ENCODE results near the gene METTL13. TPM values are rescaled to one million over a fixed set of nuclear protein-coding genes. Genes with fewer than 3 reads are reported as not detected.

The METTL13 gene
- total RNA-seq, 1 donor: 13.0 TPM

DNA sequence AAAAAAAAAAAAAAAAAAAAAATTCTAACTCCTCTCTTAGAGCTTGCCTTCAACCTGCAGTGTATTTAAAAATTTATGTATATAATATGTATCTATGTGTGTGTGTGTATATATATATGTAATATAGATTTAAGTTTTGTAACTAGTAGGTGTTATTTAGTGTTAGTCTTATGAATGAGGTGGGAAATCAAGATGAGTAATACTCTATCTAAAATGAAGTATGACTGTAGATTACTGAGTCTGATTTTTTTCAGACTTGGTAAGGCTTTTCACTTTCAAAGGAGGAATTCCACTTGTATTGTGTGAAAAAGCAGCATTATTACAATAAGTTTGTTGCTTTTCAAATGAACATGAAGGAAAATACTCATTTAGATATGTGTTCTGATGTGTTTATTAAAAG, 54.4 kb downstream of the METTL13 start:
- no peak overlapping the region for H3K4me3 ChIP-seq (ENCODE audit: low read depth, low read length)
- DNase-seq (ENCODE audit: low read depth): no peak
- TF ChIP-seq, protein P1, sequence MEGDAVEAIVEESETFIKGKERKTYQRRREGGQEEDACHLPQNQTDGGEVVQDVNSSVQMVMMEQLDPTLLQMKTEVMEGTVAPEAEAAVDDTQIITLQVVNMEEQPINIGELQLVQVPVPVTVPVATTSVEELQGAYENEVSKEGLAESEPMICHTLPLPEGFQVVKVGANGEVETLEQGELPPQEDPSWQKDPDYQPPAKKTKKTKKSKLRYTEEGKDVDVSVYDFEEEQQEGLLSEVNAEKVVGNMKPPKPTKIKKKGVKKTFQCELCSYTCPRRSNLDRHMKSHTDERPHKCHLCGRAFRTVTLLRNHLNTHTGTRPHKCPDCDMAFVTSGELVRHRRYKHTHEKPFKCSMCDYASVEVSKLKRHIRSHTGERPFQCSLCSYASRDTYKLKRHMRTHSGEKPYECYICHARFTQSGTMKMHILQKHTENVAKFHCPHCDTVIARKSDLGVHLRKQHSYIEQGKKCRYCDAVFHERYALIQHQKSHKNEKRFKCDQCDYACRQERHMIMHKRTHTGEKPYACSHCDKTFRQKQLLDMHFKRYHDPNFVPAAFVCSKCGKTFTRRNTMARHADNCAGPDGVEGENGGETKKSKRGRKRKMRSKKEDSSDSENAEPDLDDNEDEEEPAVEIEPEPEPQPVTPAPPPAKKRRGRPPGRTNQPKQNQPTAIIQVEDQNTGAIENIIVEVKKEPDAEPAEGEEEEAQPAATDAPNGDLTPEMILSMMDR (IDR thresholded peaks at IDR 0.05; ENCODE audit: insufficient read depth, low read depth, low read length): no peak

DNA sequence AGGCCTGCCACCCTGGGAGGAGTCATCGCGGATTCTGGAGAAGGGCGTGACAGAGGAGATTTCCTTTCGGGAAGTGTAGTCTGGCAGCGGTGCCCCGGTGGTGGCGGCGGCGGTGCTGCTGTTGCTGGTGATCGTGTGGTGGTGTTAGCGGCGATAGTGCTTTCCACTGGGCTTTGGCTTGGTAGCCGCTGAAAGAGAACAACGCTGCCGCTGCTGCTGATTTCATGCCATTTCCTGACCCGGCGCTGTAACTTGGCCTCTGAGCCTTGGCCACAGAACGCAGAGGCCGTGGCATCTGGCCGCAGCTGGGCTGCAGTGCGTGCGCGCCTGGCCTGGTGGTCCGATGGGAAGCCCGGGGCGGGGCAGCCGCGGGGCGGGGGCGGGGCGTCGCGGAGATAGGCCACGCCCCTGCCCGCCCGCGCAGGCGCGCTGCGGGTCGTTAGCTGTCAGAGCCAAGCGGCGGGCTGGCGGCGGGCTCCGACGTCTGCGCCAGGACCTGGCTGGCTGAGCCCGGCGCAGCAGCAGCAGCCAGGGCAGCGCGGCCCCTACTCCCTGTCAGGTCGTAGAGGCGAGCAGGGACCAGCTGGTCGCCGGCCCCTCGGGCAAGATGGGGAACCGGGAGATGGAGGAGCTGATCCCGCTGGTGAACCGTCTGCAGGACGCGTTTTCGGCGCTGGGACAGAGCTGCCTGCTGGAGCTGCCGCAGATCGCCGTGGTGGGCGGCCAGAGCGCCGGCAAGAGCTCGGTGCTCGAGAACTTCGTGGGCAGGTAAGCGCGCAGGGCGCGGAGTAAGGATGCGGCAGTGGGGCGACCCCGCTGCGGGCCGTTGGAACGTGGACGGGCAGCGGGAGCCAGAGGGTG, 59.8 kb downstream of the METTL13 start, which contains the start of gene DNM3:
TSS of gene DNM3 (plus strand) at position 449 of the 861 bp plus-strand sequence. CDS start at position 608, 159 bp downstream.
- peak; percentile 83 for DNase-seq (ENCODE audit: low read depth)
- H3K4me3 ChIP-seq (ENCODE audit: low read depth, low read length): peak within 1 kb of the TSS; percentile 60
- TF ChIP-seq, protein P1 (IDR thresholded peaks at IDR 0.05; ENCODE audit: insufficient read depth, low read depth, low read length): no peak

DNA sequence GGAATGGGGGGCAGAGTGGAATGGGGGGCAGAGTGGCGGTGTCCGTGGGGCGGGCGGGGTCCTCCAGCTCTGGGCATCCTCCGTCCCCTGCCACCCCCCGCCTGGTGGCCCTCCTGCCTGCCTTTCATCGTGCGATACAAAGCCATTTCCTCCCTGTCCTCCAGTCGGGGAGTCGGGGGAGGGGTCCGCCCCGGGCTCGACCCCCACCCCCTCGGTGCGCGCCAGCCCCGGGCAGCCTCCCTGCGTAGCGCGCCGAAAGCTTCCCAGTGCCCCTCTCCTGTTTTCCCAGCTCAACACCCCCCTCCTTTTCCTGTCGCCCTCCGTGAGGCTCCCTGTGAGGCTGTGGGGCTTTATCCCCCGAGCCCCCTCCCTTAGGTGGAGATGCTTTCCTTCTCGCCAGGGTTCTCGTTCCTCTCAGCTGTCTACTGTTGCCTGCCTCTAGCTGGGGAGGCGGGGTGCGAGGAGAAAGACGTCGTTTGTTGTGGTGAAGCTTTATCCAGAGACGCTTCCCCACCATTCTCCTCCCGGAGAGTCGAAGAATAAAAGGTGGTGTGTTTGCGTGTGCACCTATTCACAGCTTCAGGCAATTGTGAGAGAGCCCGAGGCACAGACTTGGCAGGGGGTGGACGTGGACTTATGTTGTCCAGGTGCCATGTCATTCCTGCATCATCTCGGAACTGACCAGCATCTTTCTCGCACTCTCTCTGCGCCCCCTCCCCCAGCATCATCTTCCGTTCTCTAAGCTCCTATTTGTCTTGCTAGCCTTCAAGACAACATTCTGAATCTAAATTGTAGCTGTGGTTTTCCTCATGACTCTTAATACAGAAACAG, 60.7 kb downstream of the METTL13 start:
- peak overlapping the region; percentile 60 for H3K4me3 ChIP-seq (ENCODE audit: low read depth, low read length)
- DNase-seq (ENCODE audit: low read depth): no peak
- TF ChIP-seq, protein P1 (IDR thresholded peaks at IDR 0.05; ENCODE audit: insufficient read depth, low read depth, low read length): no peak

DNA sequence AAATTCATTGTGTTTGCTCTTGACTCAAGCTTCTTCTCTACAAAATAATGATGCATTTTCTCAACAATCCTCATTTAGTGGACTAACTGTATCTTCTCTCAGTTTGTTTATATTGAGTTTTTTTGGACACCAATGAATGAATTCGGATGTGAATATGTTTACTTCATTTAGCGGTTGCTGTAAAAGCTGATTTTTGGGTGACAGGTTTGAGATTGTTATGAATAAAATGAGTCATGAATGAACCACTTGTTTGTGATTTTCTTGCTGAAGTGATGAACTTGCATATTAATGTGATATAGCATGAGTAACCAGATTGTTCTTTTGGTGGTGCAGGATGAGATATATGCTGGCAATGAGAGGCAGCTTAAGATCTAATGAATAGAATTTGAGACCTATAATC, 62.9 kb downstream of the METTL13 start:
- DNase-seq (ENCODE audit: low read depth): no peak
- no peak overlapping the region for H3K4me3 ChIP-seq (ENCODE audit: low read depth, low read length)
- TF ChIP-seq, protein P1 (IDR thresholded peaks at IDR 0.05; ENCODE audit: insufficient read depth, low read depth, low read length): no peak

DNA sequence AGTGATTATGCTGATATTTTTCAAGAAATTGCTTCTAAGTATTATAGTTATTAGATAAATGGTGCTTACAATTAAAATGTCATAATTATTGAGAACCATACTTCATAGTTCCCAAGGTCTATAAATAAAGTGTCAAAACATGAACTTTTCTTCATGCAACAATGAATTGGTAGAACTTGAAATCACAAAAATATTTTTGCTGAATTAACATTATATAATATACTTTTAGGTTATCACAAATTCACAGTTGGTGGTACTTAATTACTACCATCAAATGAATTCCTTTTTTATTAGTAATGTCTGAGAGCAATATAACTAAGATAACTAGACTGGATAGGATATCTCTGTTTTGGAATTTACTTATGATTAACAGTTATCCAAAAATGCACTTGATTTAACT, 64.5 kb downstream of the METTL13 start:
- no peak for DNase-seq (ENCODE audit: low read depth)
- H3K4me3 ChIP-seq (ENCODE audit: low read depth, low read length): no peak overlapping the region
- TF ChIP-seq, protein P1 (IDR thresholded peaks at IDR 0.05; ENCODE audit: insufficient read depth, low read depth, low read length): no peak

Small RNA genes lying within 50 kb of the gene (small RNA-seq; reads per million reads assigned to genes)
- not detected for gene RF00601

Other genes starting within 250 kb of the METTL13 start
- under 0.01 TPM in 1 of 2 replicates, not detected in the other for gene MYOCOS, start 159.4 kb upstream of the METTL13 start, total RNA-seq
- gene MYOC, start 129.0 kb upstream of the METTL13 start, total RNA-seq: not detected in 2 replicates
- 7.3 and 7.7 TPM in 2 replicates for gene VAMP4, start 39.6 kb upstream of the METTL13 start, total RNA-seq
- 1.9 and 2.2 TPM in 2 replicates for gene DNM3, start 59.8 kb downstream of the METTL13 start, total RNA-seq